ENCODE measurements around the gene ZKSCAN2.

The ZKSCAN2 gene

DNA sequence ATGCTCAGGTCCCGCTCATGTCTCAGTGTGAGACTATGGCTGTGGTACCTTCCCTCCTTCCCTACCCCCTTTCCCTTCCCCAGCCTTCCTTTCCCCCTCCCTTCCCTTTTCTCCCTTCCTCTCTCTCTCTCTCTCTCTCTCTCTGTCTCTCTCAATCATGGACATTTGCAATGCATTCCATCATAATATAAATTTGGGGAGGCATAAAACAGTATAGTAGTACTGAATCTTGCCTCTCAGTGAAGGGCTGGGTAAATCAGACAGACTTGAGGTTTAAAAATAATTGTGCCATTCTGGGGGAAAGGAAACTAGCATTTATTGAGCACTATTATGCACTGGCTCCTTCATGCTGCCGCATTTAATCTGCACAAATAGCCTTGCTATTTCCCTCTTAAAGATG is 4.3 kb downstream of the ZKSCAN2 start:
- Histone ChIP-seq H3K27me3 (no peaks in the 10 kb centered on the region), H3K4me3 (ENCODE audit: low read depth, low read length) (no peak overlapping the region), H3K9me3 (no peaks in the 10 kb centered on the region), H3K4me1 (no peaks in the 10 kb centered on the region; the same call in 1 of the 2 replicates), H3K36me3 (peaks cover 18% of the 10 kb centered on the region)
- DNase-seq = no peak
- TF ChIP-seq, protein P1, sequence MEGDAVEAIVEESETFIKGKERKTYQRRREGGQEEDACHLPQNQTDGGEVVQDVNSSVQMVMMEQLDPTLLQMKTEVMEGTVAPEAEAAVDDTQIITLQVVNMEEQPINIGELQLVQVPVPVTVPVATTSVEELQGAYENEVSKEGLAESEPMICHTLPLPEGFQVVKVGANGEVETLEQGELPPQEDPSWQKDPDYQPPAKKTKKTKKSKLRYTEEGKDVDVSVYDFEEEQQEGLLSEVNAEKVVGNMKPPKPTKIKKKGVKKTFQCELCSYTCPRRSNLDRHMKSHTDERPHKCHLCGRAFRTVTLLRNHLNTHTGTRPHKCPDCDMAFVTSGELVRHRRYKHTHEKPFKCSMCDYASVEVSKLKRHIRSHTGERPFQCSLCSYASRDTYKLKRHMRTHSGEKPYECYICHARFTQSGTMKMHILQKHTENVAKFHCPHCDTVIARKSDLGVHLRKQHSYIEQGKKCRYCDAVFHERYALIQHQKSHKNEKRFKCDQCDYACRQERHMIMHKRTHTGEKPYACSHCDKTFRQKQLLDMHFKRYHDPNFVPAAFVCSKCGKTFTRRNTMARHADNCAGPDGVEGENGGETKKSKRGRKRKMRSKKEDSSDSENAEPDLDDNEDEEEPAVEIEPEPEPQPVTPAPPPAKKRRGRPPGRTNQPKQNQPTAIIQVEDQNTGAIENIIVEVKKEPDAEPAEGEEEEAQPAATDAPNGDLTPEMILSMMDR (IDR thresholded peaks at IDR 0.05; ENCODE audit: low read depth, low read length) = no peak

DNA sequence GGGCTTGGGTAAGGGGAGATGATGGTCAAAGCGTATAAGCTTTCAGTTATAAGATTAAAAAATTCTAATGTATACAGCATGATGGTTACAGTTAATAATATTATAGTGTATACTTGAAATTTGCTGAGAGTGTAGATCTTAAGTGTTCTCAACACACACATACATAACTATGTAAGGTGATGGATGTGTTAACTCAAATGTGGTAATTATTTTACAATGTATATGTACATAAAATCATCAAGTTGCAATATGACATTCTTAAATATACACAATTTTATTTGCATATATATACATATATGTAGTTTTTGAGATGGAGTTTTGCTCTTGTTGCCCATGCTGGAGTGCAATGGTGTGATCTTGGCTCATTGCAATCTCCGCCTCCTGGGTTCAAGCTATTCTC is 7.2 kb downstream of the ZKSCAN2 start:
- Histone ChIP-seq H3K9me3 (no peaks in the 10 kb centered on the region), H3K4me3 (ENCODE audit: low read depth, low read length) (no peak overlapping the region), H3K27me3 (no peaks in the 10 kb centered on the region), H3K36me3 (peaks cover 32% of the 10 kb centered on the region), H3K4me1 (no peaks in the 10 kb centered on the region)
- DNase-seq = no peak
- TF ChIP-seq, protein P1 (IDR thresholded peaks at IDR 0.05; ENCODE audit: low read depth, low read length) = no peak

DNA sequence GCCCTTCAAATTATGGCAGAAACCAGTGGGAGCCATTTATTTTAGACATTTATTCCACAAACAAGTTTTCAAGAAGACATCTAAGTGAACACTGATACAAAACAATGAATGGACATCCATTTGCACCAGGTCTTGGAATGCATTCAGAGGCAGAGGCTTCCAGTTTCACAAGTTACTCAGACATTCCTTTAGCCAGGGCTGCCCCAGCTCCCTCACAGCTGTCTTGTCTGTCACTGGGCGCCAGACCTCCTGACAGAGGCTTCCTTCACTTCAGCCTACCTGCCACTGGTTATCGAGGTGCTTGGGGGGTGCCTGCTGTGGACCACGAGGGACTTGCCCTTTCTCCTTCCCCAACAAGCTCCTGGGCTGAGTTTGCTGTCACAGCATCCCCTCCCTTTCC is 21.7 kb downstream of the ZKSCAN2 start:
- Histone ChIP-seq H3K4me1 (no peaks in the 10 kb centered on the region), H3K36me3 (peaks cover 7% of the 10 kb centered on the region; the same call in 1 of the 2 replicates), H3K27me3 (no peaks in the 10 kb centered on the region), H3K9me3 (no peaks in the 10 kb centered on the region), H3K4me3 (ENCODE audit: low read depth, low read length) (no peak overlapping the region)
- TF ChIP-seq, protein P1 (IDR thresholded peaks at IDR 0.05; ENCODE audit: low read depth, low read length) = no peak
- DNase-seq = no peak

DNA sequence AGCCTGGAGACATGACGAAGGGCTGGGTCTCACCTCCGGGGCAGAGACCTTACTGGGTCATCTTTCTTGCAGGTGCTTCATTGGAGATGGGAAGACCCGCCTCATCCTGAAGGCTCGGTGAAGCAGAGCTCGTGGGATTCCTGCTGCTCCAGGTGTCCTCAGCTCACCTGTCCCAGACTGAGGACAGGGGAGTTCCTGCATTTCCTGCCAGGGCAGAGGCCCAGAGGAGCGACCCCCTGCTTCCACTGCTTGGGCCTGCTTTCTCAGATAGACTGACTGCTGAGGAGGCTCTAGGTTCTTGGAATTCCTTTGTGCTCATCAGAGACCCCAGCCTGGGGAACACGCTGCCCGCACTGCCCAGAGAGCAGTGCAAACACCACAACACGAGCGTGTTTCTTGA is 29.3 kb downstream of the ZKSCAN2 start:
- DNase-seq = no peak
- Histone ChIP-seq H3K36me3 (no peaks in the 10 kb centered on the region), H3K4me1 (no peaks in the 10 kb centered on the region), H3K4me3 (ENCODE audit: low read depth, low read length) (no peak overlapping the region), H3K9me3 (no peaks in the 10 kb centered on the region), H3K27me3 (no peaks in the 10 kb centered on the region)
- TF ChIP-seq, protein P1 (IDR thresholded peaks at IDR 0.05; ENCODE audit: low read depth, low read length) = no peak

DNA sequence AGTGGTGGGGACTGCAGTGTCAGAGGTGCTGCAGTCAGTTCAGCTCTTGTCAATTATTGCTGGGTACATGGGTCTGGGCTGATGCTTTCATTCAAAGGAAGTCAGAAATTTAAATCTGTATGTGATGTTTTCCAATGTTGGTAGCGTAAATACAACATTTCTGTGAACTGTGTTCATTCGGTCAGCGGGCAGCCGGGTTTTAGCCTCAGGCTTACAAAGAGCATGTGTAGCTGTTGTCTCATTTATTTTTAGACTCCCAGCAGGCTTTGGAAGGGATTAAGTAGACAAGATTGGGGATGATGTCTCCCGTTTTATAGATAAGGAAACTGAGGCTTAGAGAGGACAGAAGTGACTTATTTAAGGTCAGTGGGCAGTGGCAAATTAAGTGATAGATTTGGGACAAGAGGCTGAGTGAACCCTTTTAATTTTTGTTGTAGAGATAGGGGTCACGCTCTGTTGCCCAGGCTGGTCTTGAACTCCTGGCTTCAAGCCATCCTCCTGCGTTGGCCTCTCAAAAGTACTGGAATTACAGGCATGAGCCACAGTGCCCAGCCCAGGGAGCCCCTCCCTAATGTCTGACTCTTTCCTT is 32.8 kb downstream of the ZKSCAN2 start:
- H3K4me3 ChIP-seq (ENCODE audit: low read depth, low read length) = no peak overlapping the region
- no peaks in the 10 kb centered on the region for H3K27me3 ChIP-seq
- H3K9me3 ChIP-seq = no peaks in the 10 kb centered on the region
- TF ChIP-seq, protein P1 (IDR thresholded peaks at IDR 0.05; ENCODE audit: low read depth, low read length) = no peak
- DNase-seq = no peak
- H3K4me1 ChIP-seq = no peaks in the 10 kb centered on the region
- H3K36me3 ChIP-seq = no peaks in the 10 kb centered on the region

DNA sequence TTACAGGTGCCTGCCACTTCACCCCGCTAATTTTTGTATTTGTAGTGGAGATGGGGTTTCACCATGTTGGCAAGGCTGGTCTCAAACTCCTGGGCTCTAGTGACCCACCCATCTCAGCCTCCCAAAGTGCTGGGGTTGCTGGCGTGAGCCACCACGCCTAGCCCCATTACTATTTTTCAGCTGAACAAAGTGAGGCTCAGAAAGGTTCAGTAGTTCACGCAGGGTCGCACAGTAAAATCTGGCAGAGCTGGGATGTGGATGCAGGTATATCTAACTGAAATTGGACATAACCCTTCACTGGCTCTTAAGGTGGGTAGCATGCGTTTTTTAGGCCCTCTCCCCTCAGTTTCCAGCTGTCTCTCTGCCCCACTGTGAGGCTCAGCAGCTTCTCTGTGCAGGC is 33.7 kb downstream of the ZKSCAN2 start:
- Histone ChIP-seq H3K27me3 (no peaks in the 10 kb centered on the region), H3K4me1 (no peaks in the 10 kb centered on the region), H3K9me3 (no peaks in the 10 kb centered on the region), H3K4me3 (ENCODE audit: low read depth, low read length) (no peak overlapping the region), H3K36me3 (no peaks in the 10 kb centered on the region)
- TF ChIP-seq, protein P1 (IDR thresholded peaks at IDR 0.05; ENCODE audit: low read depth, low read length) = no peak
- DNase-seq = no peak

All from BE2C (cell line).